ENCODE results near the gene ASPM.
"Not testable (repeated sequence)": the region's sequence is repeated elsewhere in the genome, so short reads cannot be mapped to it uniquely, and the experiment has no call there.

The ASPM gene

GRCh38 chr1:197116156-197116555 is 30.3 kb downstream of the ASPM start:
- POLR2A ChIA-PET (ENCODE audit: low non-redundant PET), result no interaction called here
- no peak for DNase-seq (ENCODE audit: low spot score)
- CTCF ChIA-PET, result interaction anchor here (0.6 to 1.2 kb wide), 3 partner anchors 9 to 1246 kb away, joined by 3 read pairs; no protein-coding TSS in a partner anchor
- TF ChIP-seq, protein P1, sequence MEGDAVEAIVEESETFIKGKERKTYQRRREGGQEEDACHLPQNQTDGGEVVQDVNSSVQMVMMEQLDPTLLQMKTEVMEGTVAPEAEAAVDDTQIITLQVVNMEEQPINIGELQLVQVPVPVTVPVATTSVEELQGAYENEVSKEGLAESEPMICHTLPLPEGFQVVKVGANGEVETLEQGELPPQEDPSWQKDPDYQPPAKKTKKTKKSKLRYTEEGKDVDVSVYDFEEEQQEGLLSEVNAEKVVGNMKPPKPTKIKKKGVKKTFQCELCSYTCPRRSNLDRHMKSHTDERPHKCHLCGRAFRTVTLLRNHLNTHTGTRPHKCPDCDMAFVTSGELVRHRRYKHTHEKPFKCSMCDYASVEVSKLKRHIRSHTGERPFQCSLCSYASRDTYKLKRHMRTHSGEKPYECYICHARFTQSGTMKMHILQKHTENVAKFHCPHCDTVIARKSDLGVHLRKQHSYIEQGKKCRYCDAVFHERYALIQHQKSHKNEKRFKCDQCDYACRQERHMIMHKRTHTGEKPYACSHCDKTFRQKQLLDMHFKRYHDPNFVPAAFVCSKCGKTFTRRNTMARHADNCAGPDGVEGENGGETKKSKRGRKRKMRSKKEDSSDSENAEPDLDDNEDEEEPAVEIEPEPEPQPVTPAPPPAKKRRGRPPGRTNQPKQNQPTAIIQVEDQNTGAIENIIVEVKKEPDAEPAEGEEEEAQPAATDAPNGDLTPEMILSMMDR (conservative IDR thresholded peaks at IDR 0.05; ENCODE audit: low read depth), result no peak
- H3K27ac ChIP-seq, result no peak overlapping the region

- H3K27ac ChIP-seq, result no peak overlapping the region
- CTCF ChIA-PET, result interaction anchor here (0.8 kb wide), 1 partner anchor 9 kb away, joined by 3 read pairs; no protein-coding TSS in a partner anchor
- POLR2A ChIA-PET (ENCODE audit: low non-redundant PET), result no interaction called here
- TF ChIP-seq, protein P1 (conservative IDR thresholded peaks at IDR 0.05; ENCODE audit: low read depth), result no peak
- DNase-seq (ENCODE audit: low spot score), result no peak
These were observed 39.6 kb downstream of the ASPM start for GRCh38 chr1:197106869-197107268.

DNA sequence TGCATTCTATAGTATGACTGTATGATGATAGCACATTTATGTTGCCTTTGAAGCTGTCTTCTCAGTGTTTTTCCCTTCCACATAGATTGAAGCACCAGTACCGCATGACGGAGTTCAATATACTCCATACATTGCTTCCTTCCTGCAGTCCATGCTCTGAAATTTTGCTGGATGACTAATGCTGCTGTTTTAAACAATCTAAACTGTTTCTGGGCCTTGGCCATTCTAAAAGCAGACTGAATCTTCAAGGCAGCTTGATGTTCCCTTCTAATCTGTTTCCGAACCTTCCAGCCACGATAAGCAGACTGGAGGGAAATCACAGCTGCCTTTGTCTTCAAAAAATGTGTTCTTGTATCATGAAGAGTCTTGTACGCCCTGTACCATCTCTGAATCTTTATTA is 43.2 kb downstream of the ASPM start:
- POLR2A ChIA-PET (ENCODE audit: low non-redundant PET), result no interaction called here
- no peak for DNase-seq (ENCODE audit: low spot score)
- TF ChIP-seq, protein P1 (conservative IDR thresholded peaks at IDR 0.05; ENCODE audit: low read depth), result no peak
- CTCF ChIA-PET, result interaction anchor here (0.6 kb wide), 1 partner anchor 812 kb away, joined by 3 read pairs; no protein-coding TSS in a partner anchor
- H3K27ac ChIP-seq, result no peak overlapping the region

DNA sequence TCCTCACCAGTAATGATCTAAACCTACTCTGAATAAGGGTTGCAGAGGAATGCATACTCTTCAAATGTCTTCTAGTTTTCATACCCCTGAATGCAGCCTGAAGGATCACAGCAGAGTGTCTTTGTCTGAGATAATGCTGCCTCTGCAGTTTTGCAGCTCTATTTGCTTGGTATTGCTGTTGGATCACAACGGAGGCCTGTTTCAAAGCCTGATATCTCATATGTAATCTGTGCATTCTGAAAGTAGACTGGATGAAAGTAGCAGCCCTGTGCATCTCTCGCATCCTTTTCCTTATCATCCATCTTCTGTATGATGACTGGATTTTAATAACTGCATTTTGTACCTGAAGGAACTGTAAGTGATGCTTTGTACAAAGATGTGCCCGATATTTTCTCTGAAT is 44.5 kb downstream of the ASPM start:
- no peak for DNase-seq (ENCODE audit: low spot score)
- no peak overlapping the region for H3K27ac ChIP-seq
- POLR2A ChIA-PET (ENCODE audit: low non-redundant PET), result no interaction called here
- TF ChIP-seq, protein P1 (conservative IDR thresholded peaks at IDR 0.05; ENCODE audit: low read depth), result no peak
- CTCF ChIA-PET, result interaction anchor here (0.6 to 1.1 kb wide), 5 partner anchors 8 to 1192 kb away, joined by 3 to 4 read pairs (median 3); no protein-coding TSS in a partner anchor

DNA sequence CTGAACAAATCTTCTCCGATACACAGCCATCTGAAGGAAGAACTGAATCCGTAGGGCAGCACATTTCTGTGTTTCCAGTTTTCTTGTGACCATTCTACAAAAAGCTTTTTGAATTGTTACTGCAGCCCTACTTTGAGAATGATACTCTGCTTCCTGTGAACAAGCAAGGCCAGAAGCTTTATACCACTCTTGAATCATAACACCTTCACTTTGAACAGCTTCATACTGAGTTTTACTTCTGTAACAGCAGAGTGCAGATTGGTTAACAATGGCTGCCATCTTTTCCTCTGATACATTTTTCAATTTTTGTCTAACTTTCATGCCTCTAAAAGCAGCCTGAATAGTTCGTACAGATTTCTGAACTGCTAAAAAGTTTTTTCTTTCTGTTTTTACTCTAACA is 45.8 kb downstream of the ASPM start:
- no peak overlapping the region for H3K27ac ChIP-seq
- CTCF ChIA-PET, result interaction anchor here (1.3 kb wide), 1 partner anchor 26 kb away, joined by 4 read pairs; no protein-coding TSS in a partner anchor
- POLR2A ChIA-PET (ENCODE audit: low non-redundant PET), result no interaction called here
- TF ChIP-seq, protein P1 (conservative IDR thresholded peaks at IDR 0.05; ENCODE audit: low read depth), result no peak
- DNase-seq (ENCODE audit: low spot score), result no peak

DNA sequence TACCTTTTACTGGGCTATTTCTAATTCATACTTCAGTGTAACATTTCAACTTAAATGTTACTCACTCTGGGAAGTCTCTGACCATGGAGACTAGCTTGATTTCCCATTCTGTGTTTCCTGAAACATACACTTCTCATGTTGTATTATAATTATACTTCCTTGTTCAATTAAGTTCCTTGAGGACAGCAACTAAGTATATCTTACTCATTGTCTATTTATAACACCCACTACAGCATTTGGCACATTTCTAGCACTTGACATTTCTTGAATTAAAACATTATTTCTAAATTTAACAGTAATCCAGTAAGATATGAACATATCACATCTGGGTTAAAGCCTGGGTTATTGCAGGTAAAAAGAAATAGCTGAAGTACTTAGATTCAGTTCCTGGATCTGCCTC is 47.0 kb downstream of the ASPM start:
- ChIA-PET CTCF (interaction anchor here (0.7 to 1.3 kb wide), 2 partner anchors 28 to 132 kb away, joined by 3 to 4 read pairs; no protein-coding TSS in a partner anchor), POLR2A (ENCODE audit: low non-redundant PET) (no interaction called here)
- H3K27ac ChIP-seq, result no peak overlapping the region
- TF ChIP-seq, protein P1 (conservative IDR thresholded peaks at IDR 0.05; ENCODE audit: low read depth), result no peak
- no peak for DNase-seq (ENCODE audit: low spot score)

- DNase-seq (ENCODE audit: low spot score); POLR2A ChIA-PET (ENCODE audit: low non-redundant PET): not testable (repeated sequence)
- CTCF ChIA-PET, result interaction anchor here (0.5 kb wide), 1 partner anchor 353 kb away, joined by 3 read pairs; no protein-coding TSS in a partner anchor
These were observed 49.5 kb downstream of the ASPM start for GRCh38 chr1:197096971-197097370.

More at GRCh38 chr1:197096971-197097370, 49.5 kb downstream of the ASPM start:
- H3K27ac ChIP-seq, result not testable (repeated sequence)

Measured in RWPE1 (cell line).